H7 (cell line): ENCODE data around the gene DGKD. TPM values are rescaled to one million over a fixed set of nuclear protein-coding genes. Genes with fewer than 3 reads are reported as not detected.

Experiments used
- DNase-seq: peaks from one replicate; pipeline ENCODE4 v3.0.0; 2012
- H3K27me3 ChIP-seq: 2 replicates; pipeline ENCODE4 v1.6.0; 2011; ENCODE audit warnings: mild to moderate bottlenecking, low read length; ENCODE audit not compliant: control insufficient read depth, insufficient read depth
- H3K36me3 ChIP-seq: replicated peaks from 2 replicates; pipeline ENCODE4 v1.5.1; 2011; ENCODE audit warnings: low read length; ENCODE audit not compliant: control insufficient read depth, insufficient read depth
- H3K4me3 ChIP-seq: 2 replicates; pipeline ENCODE4 v1.5.1; 2011; ENCODE audit warnings: low read depth, mild to moderate bottlenecking, control low read depth, low read length, moderate library complexity; ENCODE audit not compliant: insufficient read depth
- total RNA-seq: library from RNA; depleted of rRNA; stranded (reverse); fragments of >200 nt; shearing (Covaris generic); gene quantifications from 2 replicates; pipeline ENCODE4 v1.2.3, GENCODE V29; 2014

DGKD gene
- total RNA-seq, 1 experiment from 2014 or later: 10.3 TPM

DNA sequence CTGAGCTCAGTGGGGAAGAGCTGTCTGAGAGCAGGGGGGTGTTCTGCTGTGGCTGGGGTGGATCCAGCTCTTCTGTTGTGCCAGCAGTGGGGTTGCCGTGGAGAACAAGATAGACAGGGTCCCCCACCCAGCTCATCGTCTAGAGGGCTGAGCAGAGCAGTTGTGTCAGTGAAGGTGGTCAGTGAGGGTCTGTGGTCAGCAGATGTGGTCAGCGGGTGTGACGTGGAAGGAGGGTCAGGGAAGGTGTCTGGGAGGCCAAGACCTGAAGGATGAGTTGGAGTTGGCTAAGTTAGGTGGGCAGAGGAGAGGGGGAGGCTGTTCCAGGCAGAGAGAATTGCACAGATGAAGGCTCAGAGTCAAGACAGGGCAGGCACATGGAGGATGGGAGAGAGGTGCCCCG lies 103.1 kb downstream of the DGKD start:
- Histone ChIP-seq H3K4me3 (no peak overlapping the region), H3K27me3 (no peaks in the 10 kb centered on the region), H3K36me3 (peaks cover 4% of the 10 kb centered on the region)
- DNase-seq: no peak

DNA sequence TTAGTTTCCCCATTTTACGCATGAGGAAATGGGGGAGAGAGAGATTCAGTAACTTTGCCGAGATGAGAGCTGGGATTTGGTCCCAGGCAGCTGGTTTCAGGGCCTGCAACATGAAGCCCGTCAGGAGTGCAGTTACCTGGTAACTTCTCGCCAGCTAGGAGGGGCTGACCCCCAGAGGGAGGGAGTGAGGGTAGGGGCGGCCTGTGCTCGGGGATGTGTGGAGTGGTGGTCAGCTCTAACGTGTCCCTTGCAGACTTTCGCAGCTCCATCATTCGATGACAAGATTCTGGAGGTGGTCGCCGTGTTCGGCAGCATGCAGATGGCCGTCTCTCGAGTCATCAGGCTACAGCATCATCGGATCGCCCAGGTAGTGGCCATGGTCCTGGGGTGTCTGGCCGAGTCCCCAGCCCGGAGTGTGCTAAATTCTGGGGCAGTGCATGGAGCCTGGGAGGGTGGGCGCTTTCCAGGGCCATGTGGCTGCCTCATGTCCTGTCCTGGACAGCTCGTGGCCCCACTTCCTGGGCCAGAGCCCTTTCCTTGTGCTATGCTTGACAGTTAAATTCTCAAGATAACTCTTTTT lies 103.8 kb downstream of the DGKD start:
- Histone ChIP-seq H3K4me3 (no peak overlapping the region), H3K36me3 (peaks cover 5% of the 10 kb centered on the region), H3K27me3 (no peaks in the 10 kb centered on the region)
- DNase-seq: no peak

DNA sequence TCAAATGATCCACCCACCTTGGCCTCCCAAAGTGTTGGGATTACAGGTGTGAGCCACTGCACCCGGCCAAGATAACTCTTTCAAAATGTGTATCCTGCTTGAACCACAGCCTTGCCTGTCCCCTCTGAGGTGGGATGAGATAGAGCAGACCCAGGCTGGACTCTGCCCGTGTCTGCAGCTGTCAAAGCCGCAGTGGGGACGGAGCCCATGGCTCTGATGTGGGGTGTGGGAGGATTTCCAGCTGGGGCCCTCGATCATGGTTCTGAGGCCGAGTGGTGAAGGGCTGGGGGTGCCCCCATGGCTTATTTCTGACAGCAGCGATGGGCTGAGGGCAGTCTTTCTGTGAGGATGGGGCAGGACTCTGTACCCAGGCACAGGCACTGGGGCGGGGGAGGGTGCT lies 104.5 kb downstream of the DGKD start:
- no peaks in the 10 kb centered on the region for H3K27me3 ChIP-seq
- no peak for DNase-seq
- no peak overlapping the region for H3K4me3 ChIP-seq
- peaks cover 6% of the 10 kb centered on the region for H3K36me3 ChIP-seq

DNA sequence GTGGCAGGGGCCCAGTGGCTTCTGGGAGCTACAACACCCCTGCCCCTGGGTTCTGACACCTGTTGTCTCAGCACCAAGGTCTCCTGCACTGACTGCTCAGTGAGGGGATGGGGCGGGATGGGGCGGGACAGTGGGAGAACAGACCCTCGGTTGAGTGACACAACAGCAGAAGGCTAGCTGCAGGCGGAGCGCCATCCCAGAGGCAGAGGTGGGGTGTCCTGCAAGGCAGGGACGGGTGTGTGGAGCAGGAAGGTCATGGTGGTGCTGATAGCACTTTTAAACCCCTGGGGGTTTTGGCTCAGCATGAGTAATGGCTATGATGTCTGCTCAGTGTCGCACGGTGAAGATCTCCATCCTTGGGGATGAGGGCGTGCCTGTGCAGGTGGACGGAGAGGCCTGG lies 105.1 kb downstream of the DGKD start:
- Histone ChIP-seq H3K4me3 (no peak overlapping the region), H3K27me3 (no peaks in the 10 kb centered on the region), H3K36me3 (peaks cover 7% of the 10 kb centered on the region)
- DNase-seq: no peak

DNA sequence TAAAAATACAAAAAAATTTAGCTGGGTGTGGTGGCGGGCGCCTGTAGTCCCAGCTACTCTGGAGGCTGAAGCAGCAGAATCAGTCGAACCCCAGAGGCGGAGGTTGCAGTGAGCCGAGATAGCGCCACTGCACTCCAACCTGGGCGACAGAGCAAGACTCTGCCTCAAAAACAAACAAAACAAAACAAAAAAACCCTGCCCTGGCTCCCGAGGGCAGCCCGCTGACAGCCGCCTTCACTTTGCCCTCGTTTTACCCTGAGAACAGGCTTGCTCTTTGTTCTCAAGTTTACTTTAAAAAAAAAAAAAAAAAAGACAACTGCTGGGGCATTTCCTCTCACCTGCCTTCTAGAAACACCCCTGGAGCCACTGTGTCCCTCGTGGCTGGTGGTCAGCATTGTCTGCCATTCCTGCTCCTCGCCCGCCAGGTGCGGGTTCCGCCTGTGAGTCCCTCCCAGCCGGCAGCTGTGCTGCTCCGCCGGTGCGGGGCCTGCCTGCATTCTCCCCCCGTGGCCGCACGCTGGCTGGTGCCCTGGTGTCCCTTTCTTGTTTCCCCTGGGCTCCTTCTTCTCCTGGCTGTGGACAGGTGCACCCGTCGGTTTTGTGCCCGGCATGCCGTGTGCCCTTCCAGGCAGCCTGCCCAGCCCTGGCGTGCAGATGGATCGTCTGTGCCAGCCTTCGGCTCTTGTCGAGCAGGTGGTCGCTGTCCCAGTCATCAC lies 106.6 kb downstream of the DGKD start:
- H3K4me3 ChIP-seq: no peak overlapping the region
- H3K27me3 ChIP-seq: no peaks in the 10 kb centered on the region
- peaks cover 5% of the 10 kb centered on the region for H3K36me3 ChIP-seq
- DNase-seq: no peak

DNA sequence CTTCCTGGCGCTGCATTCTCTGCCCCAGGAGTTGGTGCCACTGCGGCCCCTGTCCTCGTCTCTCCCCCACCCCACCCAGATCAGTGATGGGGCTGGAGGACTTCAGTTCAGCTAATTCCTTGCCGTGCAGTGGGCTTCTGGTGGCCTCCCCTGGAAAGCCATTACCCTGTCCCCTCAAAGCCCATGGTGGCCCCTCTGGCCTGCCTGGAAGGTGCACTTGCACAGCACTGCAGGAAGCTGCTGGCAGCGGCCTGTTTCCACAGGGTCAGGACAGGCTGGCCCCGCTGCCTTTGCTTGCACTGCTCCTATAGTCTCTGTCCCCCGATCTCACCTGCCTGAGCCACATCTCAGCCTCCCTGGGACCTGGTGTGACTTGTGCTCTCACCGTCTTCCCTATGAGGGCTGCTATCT lies 107.2 kb downstream of the DGKD start:
- Histone ChIP-seq H3K27me3 (no peaks in the 10 kb centered on the region), H3K4me3 (no peak overlapping the region)
- DNase-seq: no peak

DNA sequence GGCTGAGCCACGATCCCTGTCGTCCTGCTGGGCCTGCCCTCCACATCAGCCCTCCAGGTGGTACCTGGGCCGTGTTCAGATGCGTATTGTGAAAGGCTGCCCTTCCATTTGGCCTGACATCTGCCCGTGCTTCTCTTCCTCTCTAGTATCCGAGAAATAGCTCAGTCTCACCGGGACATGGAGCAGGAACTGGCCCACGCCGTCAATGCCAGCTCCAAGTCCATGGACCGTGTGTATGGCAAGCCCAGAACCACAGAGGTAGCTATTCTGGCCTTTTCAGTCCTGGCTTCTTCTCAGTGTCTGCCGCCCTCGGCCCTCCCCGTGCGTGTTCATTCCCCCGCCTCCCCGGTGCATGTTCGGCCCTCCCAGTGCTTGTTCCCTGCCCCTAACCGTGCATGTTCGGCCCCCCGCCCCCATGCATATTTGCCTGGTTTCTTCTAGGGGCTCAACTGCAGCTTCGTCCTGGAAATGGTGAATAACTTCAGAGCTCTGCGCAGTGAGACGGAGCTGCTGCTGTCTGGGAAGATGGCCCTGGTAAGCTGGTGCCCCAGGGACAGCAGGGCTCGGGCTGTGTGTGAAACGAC lies 108.0 kb downstream of the DGKD start:
- Histone ChIP-seq H3K36me3 (peaks cover 4% of the 10 kb centered on the region), H3K27me3 (no peaks in the 10 kb centered on the region), H3K4me3 (no peak overlapping the region)
- no peak for DNase-seq

More for the DNA sequence above, 107.2 kb downstream of the DGKD start:
- H3K36me3 ChIP-seq: peaks cover 5% of the 10 kb centered on the region

DNA sequence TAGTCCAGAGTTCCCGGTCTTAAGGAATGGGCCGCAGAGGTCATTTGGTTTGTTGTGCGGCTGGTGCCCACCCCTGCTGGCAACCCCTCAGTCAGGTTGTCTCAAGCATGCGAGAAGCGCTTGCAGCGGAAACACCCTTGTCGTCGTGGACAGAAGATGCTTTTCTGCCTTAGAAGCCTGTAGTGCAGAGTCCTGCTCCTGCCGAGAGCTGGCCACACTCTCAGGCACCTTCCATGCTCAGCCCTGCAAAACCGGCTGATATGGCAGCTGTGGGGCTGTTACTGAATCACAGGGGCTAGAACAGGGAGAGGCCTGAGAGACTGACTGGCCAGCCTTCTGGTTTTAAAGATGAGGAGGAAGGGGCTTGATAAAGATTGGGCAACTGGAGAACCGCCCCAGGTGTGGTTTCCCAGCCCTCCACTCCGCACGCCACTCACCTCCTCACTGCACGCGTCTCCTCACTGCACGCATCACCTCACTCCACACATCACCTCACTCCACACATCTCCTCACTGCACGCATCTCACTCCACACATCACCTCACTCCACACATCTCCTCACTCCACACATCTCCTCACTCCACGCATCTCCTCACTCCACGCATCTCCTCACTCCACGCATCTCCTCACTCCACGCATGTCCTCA lies 108.7 kb downstream of the DGKD start:
- no peak overlapping the region for H3K4me3 ChIP-seq
- no peak for DNase-seq
- peaks cover 4% of the 10 kb centered on the region for H3K36me3 ChIP-seq
- H3K27me3 ChIP-seq: no peaks in the 10 kb centered on the region

DNA sequence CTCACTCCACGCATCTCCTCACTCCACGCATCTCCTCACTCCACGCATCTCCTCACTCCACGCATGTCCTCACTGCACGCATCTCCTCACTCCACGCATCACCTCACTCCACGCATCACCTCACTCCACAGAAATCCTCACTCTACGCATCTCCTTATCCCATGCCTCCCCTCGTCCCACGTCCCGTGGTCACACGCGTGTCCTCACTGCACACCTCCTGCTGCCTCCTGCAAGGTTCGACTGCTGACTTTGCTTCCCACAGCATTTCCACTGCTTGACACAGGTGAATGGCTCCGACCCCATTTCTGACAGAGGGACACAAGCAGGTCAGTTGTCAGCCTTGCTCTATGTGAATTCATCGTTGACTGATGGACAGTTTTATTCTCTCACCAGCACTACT lies 109.3 kb downstream of the DGKD start:
- H3K4me3 ChIP-seq: no peak overlapping the region
- peaks cover 4% of the 10 kb centered on the region for H3K36me3 ChIP-seq
- no peaks in the 10 kb centered on the region for H3K27me3 ChIP-seq
- DNase-seq: no peak

DNA sequence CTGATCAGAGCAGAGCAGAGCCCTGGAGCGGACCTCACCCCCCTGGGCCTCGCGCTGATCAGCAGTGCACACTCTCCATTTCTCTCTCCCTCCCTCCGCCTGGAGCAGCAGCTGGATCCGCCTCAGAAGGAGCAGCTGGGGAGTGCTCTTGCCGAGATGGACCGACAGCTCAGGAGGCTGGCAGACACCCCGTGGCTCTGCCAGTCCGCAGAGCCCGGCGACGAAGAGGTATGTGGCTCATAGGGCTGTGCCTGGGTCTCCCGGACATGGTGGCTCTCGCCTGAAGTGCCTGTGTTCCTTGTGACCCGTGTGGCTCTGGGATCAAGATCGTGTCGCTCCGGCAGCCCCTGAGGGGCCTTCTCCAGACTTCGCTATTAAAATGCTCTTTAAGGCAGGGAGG lies 109.8 kb downstream of the DGKD start:
- H3K4me3 ChIP-seq: no peak overlapping the region
- H3K36me3 ChIP-seq: peaks cover 4% of the 10 kb centered on the region
- H3K27me3 ChIP-seq: no peaks in the 10 kb centered on the region
- no peak for DNase-seq

DNA sequence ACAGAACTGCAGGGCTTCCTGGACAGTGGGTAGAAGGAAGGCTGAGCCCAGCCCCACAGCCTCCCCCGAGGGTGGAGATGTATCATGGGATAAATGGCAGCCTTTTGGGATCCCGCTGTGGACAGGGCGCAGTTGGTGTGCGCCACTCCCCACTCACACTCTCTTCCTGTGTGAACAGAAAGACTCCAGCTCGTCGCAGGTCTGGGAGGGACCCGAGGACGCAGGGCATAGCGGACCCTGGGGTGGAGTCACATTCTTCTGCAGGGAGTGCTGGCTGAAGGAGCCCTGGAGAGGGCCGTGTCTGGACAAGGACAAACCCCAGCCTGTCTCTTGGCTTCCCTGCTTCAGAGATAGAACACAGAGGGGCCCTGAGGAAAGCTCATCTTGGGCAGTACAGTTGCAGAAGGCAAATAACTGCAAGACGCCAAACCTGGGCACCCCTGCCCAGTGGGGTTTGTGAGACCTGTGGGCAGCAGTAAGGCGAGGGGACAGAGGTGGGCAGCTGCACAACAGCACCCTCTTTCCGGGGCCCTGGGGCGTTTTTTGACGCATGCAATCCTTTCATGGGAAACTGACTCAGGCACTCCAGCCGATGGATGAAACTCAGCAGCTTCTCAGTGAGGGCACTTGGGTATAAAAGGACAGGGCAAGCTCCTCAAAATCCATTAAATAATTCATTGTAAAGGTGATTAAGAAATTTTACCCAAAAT lies 110.4 kb downstream of the DGKD start:
- no peak for DNase-seq
- H3K4me3 ChIP-seq: no peak overlapping the region
- no peaks in the 10 kb centered on the region for H3K27me3 ChIP-seq
- peaks cover 4% of the 10 kb centered on the region for H3K36me3 ChIP-seq

DNA sequence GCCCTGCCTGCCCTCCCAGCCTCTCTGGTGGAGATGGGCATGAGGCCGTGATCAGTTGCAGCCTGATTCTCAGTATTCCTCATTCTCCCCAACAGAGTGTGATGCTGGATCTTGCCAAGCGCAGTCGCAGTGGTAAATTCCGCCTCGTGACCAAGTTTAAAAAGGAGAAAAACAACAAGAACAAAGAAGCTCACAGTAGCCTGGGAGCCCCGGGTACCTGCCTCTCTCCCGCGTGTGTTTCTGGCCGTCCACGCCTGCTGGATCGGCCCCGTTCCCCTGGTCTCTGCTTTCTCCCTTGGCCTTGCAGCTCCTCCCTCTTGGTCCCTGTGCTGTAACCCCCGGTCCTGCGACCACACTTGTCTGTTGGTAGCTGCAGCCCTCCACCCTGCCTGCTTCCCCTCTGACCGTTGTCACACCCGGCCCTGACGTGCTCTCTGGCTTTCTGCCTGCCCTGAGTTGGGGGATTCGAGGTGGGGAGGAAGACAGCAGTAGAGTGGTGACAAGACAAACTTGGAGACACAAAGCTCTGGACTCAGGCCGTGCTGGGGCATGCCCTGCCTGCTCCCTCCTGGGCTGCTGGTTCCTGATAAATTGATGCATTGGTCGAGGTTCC lies 112.8 kb downstream of the DGKD start:
- H3K4me3 ChIP-seq: no peak overlapping the region
- H3K27me3 ChIP-seq: no peaks in the 10 kb centered on the region
- peaks cover 4% of the 10 kb centered on the region for H3K36me3 ChIP-seq

DNA sequence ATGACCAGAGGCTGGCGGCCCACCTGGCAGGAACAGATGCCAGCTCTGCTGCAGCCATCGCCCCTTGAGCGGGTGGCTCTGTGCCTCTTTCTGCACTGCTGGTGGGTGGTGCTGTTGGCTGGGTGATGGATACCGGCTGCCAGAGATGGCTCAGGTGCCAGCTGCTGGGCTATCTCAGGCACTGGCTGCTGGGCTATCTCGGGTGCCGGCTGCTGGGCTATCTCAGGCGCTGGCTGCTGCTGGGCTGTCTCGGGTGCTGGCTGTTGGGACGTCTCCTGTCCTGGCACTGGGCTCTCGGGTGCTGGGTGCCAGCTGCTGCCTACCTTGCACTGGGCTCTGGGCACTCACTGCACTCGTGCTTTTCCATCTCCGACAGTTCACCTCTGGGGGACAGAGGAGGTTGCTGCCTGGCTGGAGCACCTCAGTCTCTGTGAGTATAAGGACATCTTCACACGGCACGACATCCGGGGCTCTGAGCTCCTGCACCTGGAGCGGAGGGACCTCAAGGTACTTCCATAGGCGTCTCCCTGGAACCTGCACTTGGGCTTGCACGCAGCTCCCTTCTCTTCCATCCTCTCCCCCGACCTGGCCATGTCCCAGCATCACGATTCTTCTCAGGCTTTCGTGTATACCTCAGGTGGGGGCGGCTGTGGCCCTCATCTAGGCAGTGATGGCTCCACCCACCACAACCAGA lies 113.9 kb downstream of the DGKD start:
- no peaks in the 10 kb centered on the region for H3K27me3 ChIP-seq
- H3K36me3 ChIP-seq: peaks cover 1% of the 10 kb centered on the region
- no peak for DNase-seq
- H3K4me3 ChIP-seq: no peak overlapping the region

More for the DNA sequence above, 112.8 kb downstream of the DGKD start:
- DNase-seq: no peak

DNA sequence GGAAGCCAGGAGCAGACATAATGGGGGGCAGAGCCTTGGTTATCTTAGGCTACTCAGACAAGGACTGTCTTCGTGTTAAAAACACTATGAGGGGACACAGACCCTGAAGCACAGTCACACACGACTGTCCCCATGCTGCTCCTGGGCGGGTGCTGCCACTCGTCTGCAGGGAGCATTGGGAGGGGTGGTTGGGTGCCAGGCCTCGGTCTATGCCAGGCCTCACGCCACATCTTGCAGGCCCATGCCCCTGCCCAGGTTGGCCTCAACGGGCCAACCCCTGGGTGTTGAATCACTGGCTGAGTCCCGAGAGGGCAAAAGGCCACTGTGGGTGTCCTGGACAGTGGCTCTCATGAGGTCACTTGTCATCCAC lies 114.4 kb downstream of the DGKD start:
- H3K4me3 ChIP-seq: no peak overlapping the region
- no peak for DNase-seq
- H3K27me3 ChIP-seq: no peaks in the 10 kb centered on the region
- peaks cover 1% of the 10 kb centered on the region for H3K36me3 ChIP-seq
